T-cell (primary cell): ENCODE data around the gene ZFAND4. TPM values are rescaled to one million over a fixed set of nuclear protein-coding genes. Genes with fewer than 3 reads are reported as not detected.

Source experiments
- ATAC-seq, 4 experiments: fragments of 200-7000 bp in 3 of 4; fragments of 150-1000 bp in 1 of 4; cut with Tn5 transposase; replicated peaks in 1 of 4; 1 replicate in 3 of 4; 2 replicates in 1 of 4; pipeline ENCODE4 v1.10.0; 2021; ENCODE audit warnings: moderate library complexity in 3 of 4, mild to moderate bottlenecking in 2 of 4, moderate number of reproducible peaks in 1 of 4
- CTCF ChIA-PET, 2 donors: fragments of 300-600 bp; sonication (Branson Sonifier 250); formaldehyde crosslinking; loops; one replicate each; lab custom pipeline; 2022; ENCODE audit warnings: antibody characterized with exemption in 2 of 2; lab: Charles Lee
- POLR2A ChIA-PET, 2 donors: fragments of 300-600 bp; sonication (Branson Sonifier 250); formaldehyde crosslinking; loops; one replicate each; lab custom pipeline; 2022; ENCODE audit warnings: antibody characterized with exemption in 2 of 2; lab: Charles Lee
- DNase-seq, 35 experiments: peaks; one replicate each; pipeline versions ENCODE4 v3.0.0 to v3.0.0-alpha.2; 2013 to 2023
- H3K27ac ChIP-seq: one replicate; pipeline ENCODE4 v1.5.1; 2013; ENCODE audit warnings: low read length
- H3K27me3 ChIP-seq, 2 experiments: replicated peaks in 1 of 2; 1 replicate in 1 of 2; 2 replicates in 1 of 2; pipeline versions ENCODE4 v1.6.1 to v1.7.0; 2013; ENCODE audit warnings: low read length in 1 of 2, mixed read lengths in 1 of 2; ENCODE audit not compliant: control insufficient read depth in 2 of 2, insufficient read depth in 2 of 2; ENCODE audit errors: extremely low read depth in 1 of 2
- H3K36me3 ChIP-seq, 2 donors: 1 replicate in 1 of 2; 2 replicates in 1 of 2; pipeline versions ENCODE4 v1.6.1 to v1.7.0; 2013; ENCODE audit warnings: low read length in 1 of 2; ENCODE audit not compliant: control insufficient read depth in 2 of 2, insufficient read depth in 1 of 2; ENCODE audit errors: extremely low read depth in 1 of 2
- H3K4me1 ChIP-seq, 2 experiments: 1 replicate in 1 of 2; 2 replicates in 1 of 2; pipeline versions ENCODE4 v1.6.1 to v1.7.0; 2013; ENCODE audit warnings: low read length in 2 of 2, mixed read lengths in 1 of 2; ENCODE audit not compliant: insufficient read depth in 2 of 2, control insufficient read depth in 1 of 2; ENCODE audit errors: extremely low read depth in 1 of 2
- H3K4me3 ChIP-seq, 2 donors: 1 replicate in 1 of 2; 2 replicates in 1 of 2; pipeline versions ENCODE4 v1.5.1 to v1.7.0; 2013; ENCODE audit warnings: mild to moderate bottlenecking in 2 of 2, low read length in 1 of 2, moderate library complexity in 1 of 2; ENCODE audit not compliant: control insufficient read depth in 1 of 2; ENCODE audit errors: extremely low read depth in 1 of 2
- H3K9me3 ChIP-seq: 2 replicates; pipeline ENCODE4 v1.7.0; 2013
- H3K27ac Mint-ChIP-seq, 2 donors: one replicate each; pipeline ENCODE4 v1.8.0; 2020 to 2021; ENCODE audit warnings: mild to moderate bottlenecking in 2 of 2, mixed read lengths in 2 of 2
- H3K27me3 Mint-ChIP-seq, 2 donors: one replicate each; pipeline ENCODE4 v1.8.0; 2021 to 2022; ENCODE audit warnings: mixed read lengths in 2 of 2
- H3K36me3 Mint-ChIP-seq: one replicate; pipeline ENCODE4 v1.8.0; 2021; ENCODE audit warnings: mixed read lengths
- H3K4me1 Mint-ChIP-seq, 3 donors: one replicate each; pipeline ENCODE4 v1.8.0; 2020 to 2022; ENCODE audit warnings: mixed read lengths in 3 of 3, mild to moderate bottlenecking in 1 of 3
- H3K4me3 Mint-ChIP-seq, 3 donors: one replicate each; pipeline ENCODE4 v1.8.0; 2020 to 2022; ENCODE audit warnings: mild to moderate bottlenecking in 3 of 3, mixed read lengths in 3 of 3, moderate library complexity in 3 of 3
- H3K9me3 Mint-ChIP-seq, 3 donors: one replicate each; pipeline ENCODE4 v1.8.0; 2020 to 2022; ENCODE audit warnings: mixed read lengths in 3 of 3
- WGBS: methylation state at CpG from one replicate; pipeline ENCODE4 v1.1.5; 2013; ENCODE audit warnings: missing lambda C conversion rate; ENCODE audit not compliant: insufficient coverage; 5-methylcytosine and 5-hydroxymethylcytosine counted together
- total RNA-seq, 35 experiments: library from RNA in 6 of 35; stranded (reverse) in 6 of 35; fragments of 120-200 nt in 1 of 35; gene quantifications; one replicate each; pipeline versions ENCODE4 v1.2.1 to v1.2.4 and lab custom pipeline; 2013 to 2026

ZFAND4 gene
- total RNA-seq, 5 donors from 2014 or later (not counting 1 experiment from before 2014, with no cell fraction given): 26.8 to 32.1 (median 30.6) TPM

- no peaks in the 10 kb centered on the region for H3K4me1 ChIP-seq
- H3K36me3 ChIP-seq: peaks cover 3 to 19% of the 10 kb centered on the region in 2 donors
- H3K4me3 ChIP-seq: no peak overlapping the region
- Mint-ChIP-seq H3K4me3 (no peak overlapping the region), H3K4me1 (no peaks in the 10 kb centered on the region), H3K27me3 (no peaks in the 10 kb centered on the region), H3K27ac (no peak overlapping the region), H3K36me3 (peaks cover 51% of the 10 kb centered on the region), H3K9me3 (no peaks in the 10 kb centered on the region)
- ATAC-seq (no peak), DNase-seq (no peak)
- no peaks in the 10 kb centered on the region for H3K27me3 ChIP-seq
- WGBS: 100% methylated on average over 2 of the region's 3 CpGs
- POLR2A ChIA-PET: no interaction called here
- H3K27ac ChIP-seq: no peak overlapping the region
- H3K9me3 ChIP-seq: no peaks in the 10 kb centered on the region
- CTCF ChIA-PET: interaction anchor here (0.6 kb wide), 2 partner anchors 9 to 69 kb away, joined by 4 to 10 read pairs; no protein-coding TSS in a partner anchor
Observed at GRCh38 chr10:45625879-45626278, 46.7 kb downstream of the ZFAND4 start.

- no peaks in the 10 kb centered on the region for H3K4me1 Mint-ChIP-seq
- H3K27me3 Mint-ChIP-seq: no peaks in the 10 kb centered on the region
- Histone ChIP-seq H3K4me3 (no peak overlapping the region), H3K27ac (no peak overlapping the region), H3K27me3 (no peaks in the 10 kb centered on the region), H3K9me3 (no peaks in the 10 kb centered on the region), H3K4me1 (no peaks in the 10 kb centered on the region), H3K36me3 (peaks cover 3 to 19% of the 10 kb centered on the region in 2 donors)
- H3K27ac Mint-ChIP-seq: no peak overlapping the region
- H3K9me3 Mint-ChIP-seq: no peaks in the 10 kb centered on the region
- H3K4me3 Mint-ChIP-seq: no peak overlapping the region
- DNase-seq (no peak), ATAC-seq (no peak)
- WGBS: 100% methylated on average over 4 of the region's 6 CpGs
- CTCF ChIA-PET: no interaction called here
- POLR2A ChIA-PET: no interaction called here
- peaks cover 57% of the 10 kb centered on the region for H3K36me3 Mint-ChIP-seq
Observed at GRCh38 chr10:45624724-45625123, 47.8 kb downstream of the ZFAND4 start.

DNA sequence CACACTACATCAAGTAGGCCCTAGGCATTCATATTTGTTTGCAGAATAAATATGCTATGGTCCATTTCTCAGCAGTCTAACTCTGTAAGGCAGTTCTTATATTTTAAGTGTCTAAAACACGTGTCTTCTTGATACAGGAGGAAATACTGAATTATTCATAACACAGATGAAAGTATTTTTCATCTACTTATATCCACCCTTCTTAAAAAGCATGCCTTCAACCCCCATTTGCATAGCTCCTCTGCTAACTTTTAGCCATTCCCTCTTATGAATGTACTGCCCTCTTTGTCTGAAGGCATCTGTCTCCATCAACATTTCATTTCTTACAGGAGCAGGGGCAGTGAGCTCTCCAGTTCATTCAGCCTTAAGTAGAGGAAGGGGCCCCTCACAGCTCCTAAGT lies 57.7 kb downstream of the ZFAND4 start:
- peaks cover 48% of the 10 kb centered on the region for H3K36me3 Mint-ChIP-seq
- CTCF ChIA-PET: no interaction called here
- POLR2A ChIA-PET: no interaction called here
- H3K27me3 Mint-ChIP-seq: no peaks in the 10 kb centered on the region
- Histone ChIP-seq H3K4me1 (no peaks in the 10 kb centered on the region), H3K27me3 (no peaks in the 10 kb centered on the region), H3K9me3 (no peaks in the 10 kb centered on the region), H3K36me3 (peaks cover 0 to 16% of the 10 kb centered on the region in 2 donors), H3K27ac (no peak overlapping the region), H3K4me3 (no peak overlapping the region)
- H3K4me1 Mint-ChIP-seq: no peaks in the 10 kb centered on the region
- ATAC-seq (no peak), DNase-seq (no peak)
- H3K9me3 Mint-ChIP-seq: peaks cover 0 to 5% (median 0%) of the 10 kb centered on the region in 3 donors
- no peak overlapping the region for H3K27ac Mint-ChIP-seq
- WGBS: no CpG with 5 or more reads among the region's 1 CpG
- no peak overlapping the region for H3K4me3 Mint-ChIP-seq

GRCh38 chr10:45612741-45613140 lies 59.8 kb downstream of the ZFAND4 start:
- H3K4me3 ChIP-seq: no peak overlapping the region
- Mint-ChIP-seq H3K27me3 (no peaks in the 10 kb centered on the region), H3K36me3 (peaks cover 49% of the 10 kb centered on the region), H3K9me3 (peaks cover 0 to 5% (median 0%) of the 10 kb centered on the region in 3 donors), H3K27ac (no peak overlapping the region), H3K4me3 (no peak overlapping the region), H3K4me1 (no peaks in the 10 kb centered on the region)
- ChIA-PET CTCF (no interaction called here), POLR2A (no interaction called here)
- H3K4me1 ChIP-seq: no peaks in the 10 kb centered on the region
- H3K27ac ChIP-seq: no peak overlapping the region
- no peaks in the 10 kb centered on the region for H3K9me3 ChIP-seq
- no peak for ATAC-seq
- no peaks in the 10 kb centered on the region for H3K27me3 ChIP-seq
- peaks cover 0 to 13% of the 10 kb centered on the region in 2 donors for H3K36me3 ChIP-seq
- DNase-seq: no peak

- Mint-ChIP-seq H3K9me3 (peaks cover 0 to 5% (median 0%) of the 10 kb centered on the region in 3 donors), H3K36me3 (peaks cover 45% of the 10 kb centered on the region), H3K27me3 (no peaks in the 10 kb centered on the region), H3K27ac (no peak overlapping the region), H3K4me3 (no peak overlapping the region), H3K4me1 (no peaks in the 10 kb centered on the region)
- CTCF ChIA-PET: no interaction called here
- no peak for DNase-seq
- ATAC-seq: no peak
- no peaks in the 10 kb centered on the region for H3K9me3 ChIP-seq
- H3K4me3 ChIP-seq: no peak overlapping the region
- H3K27ac ChIP-seq: no peak overlapping the region
- no peaks in the 10 kb centered on the region for H3K4me1 ChIP-seq
- no CpG with 5 or more reads among the region's 1 CpG for WGBS
- POLR2A ChIA-PET: no interaction called here
- H3K27me3 ChIP-seq: no peaks in the 10 kb centered on the region
- H3K36me3 ChIP-seq: peaks cover 0 to 5% of the 10 kb centered on the region in 2 donors
Observed at GRCh38 chr10:45608052-45608451, 64.5 kb downstream of the ZFAND4 start.

DNA sequence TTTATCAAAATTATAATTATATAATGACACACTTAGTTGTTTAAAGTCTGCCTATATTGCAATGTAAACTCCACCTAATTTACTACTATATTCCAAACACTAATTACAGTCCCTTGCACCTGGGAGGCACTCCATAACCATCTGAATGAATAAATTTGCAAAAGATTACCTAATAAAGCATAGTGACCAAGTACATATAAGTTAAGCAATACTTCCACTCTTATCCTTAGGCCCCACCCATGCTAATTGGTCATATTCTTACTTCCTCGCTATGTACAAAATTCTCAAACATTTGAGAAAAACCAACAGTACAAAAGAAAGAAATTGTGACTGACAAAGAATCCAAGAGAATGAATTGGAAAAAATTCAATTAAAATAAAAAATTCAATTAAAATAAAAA lies 65.3 kb downstream of the ZFAND4 start:
- H3K9me3 Mint-ChIP-seq: peaks cover 0 to 5% (median 0%) of the 10 kb centered on the region in 3 donors
- Histone ChIP-seq H3K27ac (no peak overlapping the region), H3K27me3 (no peaks in the 10 kb centered on the region), H3K4me1 (no peaks in the 10 kb centered on the region), H3K9me3 (no peaks in the 10 kb centered on the region), H3K36me3 (peaks cover 0 to 5% of the 10 kb centered on the region in 2 donors), H3K4me3 (no peak overlapping the region)
- H3K4me3 Mint-ChIP-seq: no peak overlapping the region
- CTCF ChIA-PET: no interaction called here
- no peak overlapping the region for H3K27ac Mint-ChIP-seq
- DNase-seq (no peak), ATAC-seq (no peak)
- H3K4me1 Mint-ChIP-seq: no peaks in the 10 kb centered on the region
- no peaks in the 10 kb centered on the region for H3K27me3 Mint-ChIP-seq
- no CpG with 5 or more reads among the region's 1 CpG for WGBS
- POLR2A ChIA-PET: no interaction called here
- peaks cover 37% of the 10 kb centered on the region for H3K36me3 Mint-ChIP-seq

GRCh38 chr10:45602836-45603235 lies 69.7 kb downstream of the ZFAND4 start:
- no peaks in the 10 kb centered on the region for H3K36me3 ChIP-seq
- ATAC-seq (no peak), DNase-seq (no peak)
- H3K27me3 ChIP-seq: peaks cover 0 to 10% of the 10 kb centered on the region in 2 experiments
- Mint-ChIP-seq H3K36me3 (peaks cover 14% of the 10 kb centered on the region), H3K9me3 (peaks cover 0 to 5% (median 5%) of the 10 kb centered on the region in 3 donors), H3K4me3 (no peak overlapping the region), H3K27me3 (peaks cover 21 to 23% of the 10 kb centered on the region in 2 donors), H3K27ac (no peak overlapping the region), H3K4me1 (peaks cover 0 to 7% (median 5%) of the 10 kb centered on the region in 3 donors)
- ChIA-PET CTCF (no interaction called here), POLR2A (no interaction called here)
- no peak overlapping the region for H3K27ac ChIP-seq
- no peak overlapping the region for H3K4me3 ChIP-seq
- WGBS: 82% methylated on average over 3 of the region's 4 CpGs
- H3K9me3 ChIP-seq: no peaks in the 10 kb centered on the region
- H3K4me1 ChIP-seq: peaks cover 0 to 3% of the 10 kb centered on the region in 2 experiments
